RWPE2 (cell line): ENCODE measurements around the gene TTLL5.

ENCODE experiments used
- ATAC-seq: fragments of 200-7000 bp; cut with Tn5 transposase; 3 replicates; pipeline ENCODE4 v1.9.1; 2021; ENCODE audit warnings: low read depth
- DNase-seq: peaks from one replicate; pipeline ENCODE4 v3.0.0-alpha.2; 2020; ENCODE audit warnings: low spot score
- H3K27ac ChIP-seq: fragments of 450-650 bp; 2 replicates; pipeline ENCODE4 v1.5.1; 2017; ENCODE audit warnings: mild to moderate bottlenecking; ENCODE audit not compliant: poor library complexity, severe bottlenecking
- H3K27me3 ChIP-seq: fragments of 250-450 bp; sonication (Bioruptor Pico); 2 replicates; pipeline ENCODE4 v1.5.1; 2021; ENCODE audit warnings: mild to moderate bottlenecking, moderate library complexity; ENCODE audit not compliant: insufficient read depth, poor library complexity, severe bottlenecking
- H3K36me3 ChIP-seq: fragments of 250-450 bp; sonication (Bioruptor Pico); 2 replicates; pipeline ENCODE4 v1.5.1; 2020; ENCODE audit warnings: low read depth, mild to moderate bottlenecking, moderate library complexity
- H3K4me1 ChIP-seq: fragments of 250-450 bp; sonication (Bioruptor Pico); 2 replicates; pipeline ENCODE4 v1.5.1; 2021; ENCODE audit warnings: mild to moderate bottlenecking, moderate library complexity; ENCODE audit not compliant: insufficient read depth, poor library complexity, severe bottlenecking
- H3K4me3 ChIP-seq: fragments of 250-450 bp; sonication (Bioruptor Pico); 2 replicates; pipeline ENCODE4 v1.5.1; 2021; ENCODE audit warnings: mild to moderate bottlenecking, moderate library complexity; ENCODE audit not compliant: severe bottlenecking
- H3K9me3 ChIP-seq: fragments of 250-450 bp; sonication (Bioruptor Pico); 2 replicates; pipeline ENCODE4 v1.5.1; 2021; ENCODE audit warnings: mild to moderate bottlenecking, moderate library complexity; ENCODE audit not compliant: severe bottlenecking
- TF ChIP-seq, protein P1 (sequence below): fragments of 450-650 bp; IDR thresholded peaks from one replicate; pipeline ENCODE4 v1.5.1; 2017; ENCODE audit warnings: mild to moderate bottlenecking, moderate library complexity; ENCODE audit not compliant: poor library complexity, severe bottlenecking

TTLL5 gene

DNA sequence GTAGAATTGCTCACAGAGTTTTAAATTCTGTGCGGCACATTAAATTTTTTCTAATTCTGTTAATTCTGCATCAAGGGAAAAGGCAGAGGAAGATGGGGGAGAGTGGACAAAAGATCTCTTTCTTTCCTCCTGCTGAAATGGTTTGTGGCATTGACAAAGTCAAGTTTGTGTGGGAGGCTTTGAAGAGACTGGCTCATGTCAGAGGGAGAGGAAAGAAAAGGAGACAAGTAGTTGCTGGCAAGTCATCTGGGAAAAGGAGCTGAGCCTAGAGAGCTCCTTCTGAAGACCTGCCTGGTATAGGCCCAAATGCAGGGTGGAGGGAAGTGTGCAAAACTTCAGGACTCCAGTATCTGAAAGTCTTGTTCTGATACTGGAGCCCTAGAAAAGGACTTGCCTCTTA, 36.3 kb downstream of the TTLL5 start:
- TF ChIP-seq, protein P1, sequence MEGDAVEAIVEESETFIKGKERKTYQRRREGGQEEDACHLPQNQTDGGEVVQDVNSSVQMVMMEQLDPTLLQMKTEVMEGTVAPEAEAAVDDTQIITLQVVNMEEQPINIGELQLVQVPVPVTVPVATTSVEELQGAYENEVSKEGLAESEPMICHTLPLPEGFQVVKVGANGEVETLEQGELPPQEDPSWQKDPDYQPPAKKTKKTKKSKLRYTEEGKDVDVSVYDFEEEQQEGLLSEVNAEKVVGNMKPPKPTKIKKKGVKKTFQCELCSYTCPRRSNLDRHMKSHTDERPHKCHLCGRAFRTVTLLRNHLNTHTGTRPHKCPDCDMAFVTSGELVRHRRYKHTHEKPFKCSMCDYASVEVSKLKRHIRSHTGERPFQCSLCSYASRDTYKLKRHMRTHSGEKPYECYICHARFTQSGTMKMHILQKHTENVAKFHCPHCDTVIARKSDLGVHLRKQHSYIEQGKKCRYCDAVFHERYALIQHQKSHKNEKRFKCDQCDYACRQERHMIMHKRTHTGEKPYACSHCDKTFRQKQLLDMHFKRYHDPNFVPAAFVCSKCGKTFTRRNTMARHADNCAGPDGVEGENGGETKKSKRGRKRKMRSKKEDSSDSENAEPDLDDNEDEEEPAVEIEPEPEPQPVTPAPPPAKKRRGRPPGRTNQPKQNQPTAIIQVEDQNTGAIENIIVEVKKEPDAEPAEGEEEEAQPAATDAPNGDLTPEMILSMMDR, result no peak
- Histone ChIP-seq H3K4me1 (no peaks in the 10 kb centered on the region), H3K36me3 (peaks cover 77% of the 10 kb centered on the region), H3K9me3 (no peaks in the 10 kb centered on the region), H3K27me3 (no peaks in the 10 kb centered on the region), H3K27ac (no peak overlapping the region), H3K4me3 (no peak overlapping the region)
- ATAC-seq (no peak), DNase-seq (no peak)

DNA sequence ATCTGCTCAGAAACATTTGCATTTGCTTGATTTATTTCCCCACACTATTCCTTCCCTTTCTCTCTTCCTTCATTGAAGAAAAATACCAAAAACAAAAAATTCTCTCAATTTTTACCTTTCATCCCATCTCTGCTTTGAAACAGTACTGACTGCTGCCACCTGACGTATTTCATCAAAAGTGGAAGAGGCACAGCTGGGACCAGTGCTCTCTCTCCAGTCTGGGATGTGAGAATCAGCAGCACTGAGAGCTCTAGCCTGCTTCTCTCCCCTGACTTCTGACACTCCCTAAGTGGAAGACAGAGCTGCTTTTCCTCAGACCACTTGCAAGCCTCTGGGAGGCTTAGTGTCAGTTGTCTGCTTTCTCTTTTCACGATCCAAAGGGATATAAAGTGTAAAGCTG, 36.9 kb downstream of the TTLL5 start:
- Histone ChIP-seq H3K4me3 (no peak overlapping the region), H3K4me1 (no peaks in the 10 kb centered on the region), H3K36me3 (peaks cover 77% of the 10 kb centered on the region), H3K27ac (no peak overlapping the region), H3K9me3 (no peaks in the 10 kb centered on the region), H3K27me3 (no peaks in the 10 kb centered on the region)
- ATAC-seq (no peak), DNase-seq (no peak)
- TF ChIP-seq, protein P1, result no peak

DNA sequence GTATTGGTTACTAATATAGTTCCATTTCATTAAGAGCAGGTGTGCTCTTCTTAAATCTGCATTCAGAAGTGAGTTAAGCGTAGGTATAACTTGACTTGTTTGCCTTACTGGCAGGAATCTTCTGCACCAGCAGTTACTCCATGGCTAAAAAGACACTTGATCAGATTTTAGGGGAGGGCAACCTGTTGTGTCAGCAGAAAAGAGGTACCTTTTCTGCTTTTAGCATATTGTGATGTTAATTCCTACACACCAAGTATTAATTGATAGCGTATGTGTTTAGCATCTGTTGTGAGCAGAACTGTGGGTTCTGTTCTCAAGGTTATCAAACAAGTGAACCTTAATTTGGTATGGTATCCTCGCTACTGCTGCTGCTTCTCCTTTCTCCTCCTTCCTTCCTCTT, 38.3 kb downstream of the TTLL5 start:
- ATAC-seq, result no peak

DNA sequence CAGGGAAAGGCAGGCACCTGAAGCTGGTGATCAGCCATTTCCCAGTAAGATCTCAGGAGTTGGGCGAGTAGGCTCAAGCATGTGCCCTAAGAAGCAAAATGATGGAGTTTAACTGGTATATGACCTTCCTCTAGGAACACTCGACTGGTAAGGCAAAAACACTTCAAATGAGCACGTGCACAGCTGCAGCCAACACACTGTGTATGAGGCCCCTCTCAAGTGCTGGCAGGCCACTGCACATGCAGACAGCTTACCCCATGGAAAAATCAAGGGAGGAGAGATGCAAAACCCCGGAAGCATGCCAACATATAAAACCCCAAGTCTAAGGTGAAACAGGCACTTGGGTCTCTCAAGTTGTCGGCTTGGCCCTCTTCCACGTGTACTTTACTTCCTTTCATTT, 39.2 kb downstream of the TTLL5 start:
- no peak for ATAC-seq
- Histone ChIP-seq H3K4me1 (no peaks in the 10 kb centered on the region), H3K4me3 (no peak overlapping the region), H3K36me3 (peaks cover 70% of the 10 kb centered on the region), H3K9me3 (no peaks in the 10 kb centered on the region), H3K27ac (no peak overlapping the region), H3K27me3 (no peaks in the 10 kb centered on the region)
- TF ChIP-seq, protein P1, result no peak
- DNase-seq, result no peak

More for the DNA sequence above, 38.3 kb downstream of the TTLL5 start:
- no peak for DNase-seq
- TF ChIP-seq, protein P1, result no peak
- Histone ChIP-seq H3K4me3 (no peak overlapping the region), H3K27ac (no peak overlapping the region), H3K9me3 (no peaks in the 10 kb centered on the region), H3K4me1 (no peaks in the 10 kb centered on the region), H3K36me3 (peaks cover 75% of the 10 kb centered on the region), H3K27me3 (no peaks in the 10 kb centered on the region)

DNA sequence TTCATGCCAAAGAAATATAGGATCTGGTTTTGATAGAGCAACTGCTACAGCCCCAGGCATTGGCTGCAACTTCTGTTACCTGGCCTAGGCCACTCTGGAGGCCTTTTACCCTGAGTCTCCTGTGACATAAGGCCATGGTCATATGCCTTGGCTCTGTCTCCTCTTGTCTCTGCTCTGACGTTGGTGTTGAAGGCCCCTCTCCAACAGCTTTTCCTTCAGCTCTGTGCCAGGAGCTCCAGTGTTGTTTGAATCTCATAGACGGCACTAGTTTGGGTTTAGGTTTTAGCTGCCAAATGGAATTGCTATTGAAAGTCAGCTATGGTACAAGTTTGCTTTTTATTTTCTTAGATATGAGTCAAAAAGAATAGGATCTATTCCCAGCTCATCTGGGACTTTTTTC, 41.1 kb downstream of the TTLL5 start:
- peaks cover 74% of the 10 kb centered on the region for H3K36me3 ChIP-seq
- no peak for ATAC-seq
- H3K9me3 ChIP-seq, result no peaks in the 10 kb centered on the region

More for the DNA sequence above, 41.1 kb downstream of the TTLL5 start:
- H3K4me3 ChIP-seq, result no peak overlapping the region
- H3K4me1 ChIP-seq, result no peaks in the 10 kb centered on the region
- no peak for DNase-seq
- no peak overlapping the region for H3K27ac ChIP-seq
- no peaks in the 10 kb centered on the region for H3K27me3 ChIP-seq
- TF ChIP-seq, protein P1, result no peak
